Peyer's patch (tissue), 4 donors: ENCODE results near the gene TRIP10.

Source experiments
- CTCF ChIP-seq, 6 experiments: fragments of 450-650 bp in 4 of 6; fragments of 200-600 bp in 2 of 6; sonication (generic) in 1 of 6; IDR thresholded peaks; one replicate each; pipeline ENCODE4 v1.5.1; 2017 to 2019; ENCODE audit warnings: antibody characterized with exemption in 6 of 6, mild to moderate bottlenecking in 3 of 6, moderate library complexity in 1 of 6
- POLR2A ChIP-seq, 2 donors: fragments of 450-650 bp; IDR thresholded peaks; one replicate each; pipeline ENCODE4 v1.5.1; 2017; ENCODE audit warnings: antibody characterized with exemption in 2 of 2, mild to moderate bottlenecking in 2 of 2, moderate library complexity in 2 of 2

GRCh38 chr19:6693681-6694080 lies 45.8 kb upstream of the TRIP10 start:
- no peak for TF ChIP-seq CTCF (IDR thresholded peaks at IDR 0.05)
- no peak for TF ChIP-seq POLR2A (IDR thresholded peaks at IDR 0.05)
